Upper lobe of left lung (tissue), 4 donors: Measurements from ENCODE around the gene SLC47A1.

Source experiments
- EP300 ChIP-seq, 4 donors: sonication (generic); formaldehyde crosslinking; IDR thresholded peaks; one replicate each; pipeline ENCODE4 v1.5.1; 2017; ENCODE audit warnings: antibody characterized with exemption in 4 of 4, control low read depth in 2 of 4
- POLR2A ChIP-seq, 4 donors: fragments of 450-650 bp; IDR thresholded peaks; one replicate each; pipeline ENCODE4 v1.5.1; 2016 to 2017; ENCODE audit warnings: antibody characterized with exemption in 4 of 4, mild to moderate bottlenecking in 2 of 4
- POLR2AphosphoS5 ChIP-seq, 2 donors: sonication (generic); formaldehyde crosslinking; IDR thresholded peaks; one replicate each; pipeline ENCODE4 v1.5.1; 2017; ENCODE audit warnings: antibody characterized with exemption in 2 of 2
- TF ChIP-seq, protein P1 (sequence below), 6 experiments: fragments of 450-650 bp in 4 of 6; fragments of 200-600 bp in 2 of 6; sonication (generic) in 2 of 6; IDR thresholded peaks; one replicate each; pipeline ENCODE4 v1.5.1; 2016 to 2019; ENCODE audit warnings: antibody characterized with exemption in 6 of 6

DNA sequence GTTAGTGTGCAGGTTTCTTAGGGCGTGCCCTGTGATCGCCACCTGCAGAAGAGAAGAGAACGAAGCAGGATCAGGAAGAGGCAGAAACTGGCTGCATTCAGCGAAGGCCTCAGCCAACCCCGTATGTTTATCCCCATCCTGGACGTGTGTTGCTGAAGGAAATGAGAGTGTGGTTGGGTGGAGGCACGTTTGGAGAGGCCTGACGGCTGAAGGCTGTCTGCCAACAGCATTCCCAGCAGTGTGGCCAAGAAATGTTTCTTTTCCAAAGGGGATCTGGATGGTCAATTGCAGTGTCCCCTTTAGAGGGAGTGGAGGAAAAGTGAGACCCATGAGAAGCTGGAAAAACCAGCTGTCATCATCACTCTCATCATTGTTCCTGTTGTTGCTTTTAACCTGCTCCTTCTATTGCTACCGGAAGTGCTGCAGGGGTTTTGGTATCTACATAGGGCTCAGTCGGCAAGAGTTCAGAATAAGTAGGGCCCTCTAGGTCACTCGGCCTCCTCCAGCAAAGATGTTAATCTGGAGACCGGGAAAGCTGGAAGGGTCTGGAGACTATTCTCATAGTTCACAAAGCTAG lies 46.5 kb upstream of the SLC47A1 start:
- TF ChIP-seq, protein P1, sequence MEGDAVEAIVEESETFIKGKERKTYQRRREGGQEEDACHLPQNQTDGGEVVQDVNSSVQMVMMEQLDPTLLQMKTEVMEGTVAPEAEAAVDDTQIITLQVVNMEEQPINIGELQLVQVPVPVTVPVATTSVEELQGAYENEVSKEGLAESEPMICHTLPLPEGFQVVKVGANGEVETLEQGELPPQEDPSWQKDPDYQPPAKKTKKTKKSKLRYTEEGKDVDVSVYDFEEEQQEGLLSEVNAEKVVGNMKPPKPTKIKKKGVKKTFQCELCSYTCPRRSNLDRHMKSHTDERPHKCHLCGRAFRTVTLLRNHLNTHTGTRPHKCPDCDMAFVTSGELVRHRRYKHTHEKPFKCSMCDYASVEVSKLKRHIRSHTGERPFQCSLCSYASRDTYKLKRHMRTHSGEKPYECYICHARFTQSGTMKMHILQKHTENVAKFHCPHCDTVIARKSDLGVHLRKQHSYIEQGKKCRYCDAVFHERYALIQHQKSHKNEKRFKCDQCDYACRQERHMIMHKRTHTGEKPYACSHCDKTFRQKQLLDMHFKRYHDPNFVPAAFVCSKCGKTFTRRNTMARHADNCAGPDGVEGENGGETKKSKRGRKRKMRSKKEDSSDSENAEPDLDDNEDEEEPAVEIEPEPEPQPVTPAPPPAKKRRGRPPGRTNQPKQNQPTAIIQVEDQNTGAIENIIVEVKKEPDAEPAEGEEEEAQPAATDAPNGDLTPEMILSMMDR (IDR thresholded peaks at IDR 0.05) = no peak
- TF ChIP-seq POLR2A (IDR thresholded peaks at IDR 0.05) (no peak), POLR2AphosphoS5 (IDR thresholded peaks at IDR 0.05) (no peak), EP300 (IDR thresholded peaks at IDR 0.05) (no peak)
